ENCODE results near the gene A2M. TPM values are rescaled to one million over a fixed set of nuclear protein-coding genes. Genes with fewer than 3 reads are reported as not detected.

The A2M gene
- total RNA-seq, 1 experiment from 2014 or later = 1.9 TPM

- ATAC-seq = no peak
- ChIA-PET POLR2A (no interaction called here), CTCF (no interaction called here)
- Mint-ChIP-seq H3K27me3 (ENCODE audit: low read depth) (peaks cover 3% of the 10 kb centered on the region), H3K27ac (no peak overlapping the region), H3K4me1 (no peaks in the 10 kb centered on the region), H3K9me3 (no peaks in the 10 kb centered on the region), H3K4me3 (no peak overlapping the region), H3K36me3 (no peaks in the 10 kb centered on the region)
- no peak for DNase-seq (ENCODE audit: low spot score)
- no peak for TF ChIP-seq ERG (CRISPR knock-in tag; IDR thresholded peaks at IDR 0.05)
- TF ChIP-seq JAZF1 (CRISPR knock-in tag; IDR thresholded peaks at IDR 0.05) = no peak
- TF ChIP-seq FOXJ3 (CRISPR knock-in tag; IDR thresholded peaks at IDR 0.05; ENCODE audit: borderline replicate concordance) = no peak
- TF ChIP-seq SMAD3 (CRISPR knock-in tag; IDR thresholded peaks at IDR 0.05; ENCODE audit: borderline replicate concordance) = no peak
- TF ChIP-seq, protein P1, sequence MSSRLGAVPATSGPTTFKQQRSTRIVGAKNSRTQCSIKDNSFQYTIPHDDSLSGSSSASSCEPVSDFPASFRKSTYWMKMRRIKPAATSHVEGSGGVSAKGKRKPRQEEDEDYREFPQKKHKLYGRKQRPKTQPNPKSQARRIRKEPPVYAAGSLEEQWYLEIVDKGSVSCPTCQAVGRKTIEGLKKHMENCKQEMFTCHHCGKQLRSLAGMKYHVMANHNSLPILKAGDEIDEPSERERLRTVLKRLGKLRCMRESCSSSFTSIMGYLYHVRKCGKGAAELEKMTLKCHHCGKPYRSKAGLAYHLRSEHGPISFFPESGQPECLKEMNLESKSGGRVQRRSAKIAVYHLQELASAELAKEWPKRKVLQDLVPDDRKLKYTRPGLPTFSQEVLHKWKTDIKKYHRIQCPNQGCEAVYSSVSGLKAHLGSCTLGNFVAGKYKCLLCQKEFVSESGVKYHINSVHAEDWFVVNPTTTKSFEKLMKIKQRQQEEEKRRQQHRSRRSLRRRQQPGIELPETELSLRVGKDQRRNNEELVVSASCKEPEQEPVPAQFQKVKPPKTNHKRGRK (CRISPR knock-in tag; IDR thresholded peaks at IDR 0.05; ENCODE audit: borderline replicate concordance) = no peak
- no peak for TF ChIP-seq MYBL2 (CRISPR knock-in tag; IDR thresholded peaks at IDR 0.05)
- TF ChIP-seq STAT6 (CRISPR knock-in tag; conservative IDR thresholded peaks at IDR 0.05; ENCODE audit: low read depth) = no peak
- no peak for TF ChIP-seq ESRRA (CRISPR knock-in tag; IDR thresholded peaks at IDR 0.05; ENCODE audit: borderline replicate concordance)
- no peak for TF ChIP-seq ZNF396 (CRISPR knock-in tag; IDR thresholded peaks at IDR 0.05; ENCODE audit: borderline replicate concordance)
- TF ChIP-seq GTF2I (CRISPR knock-in tag; conservative IDR thresholded peaks at IDR 0.05) = no peak
- no peak for TF ChIP-seq NFE2L1 (CRISPR knock-in tag; IDR thresholded peaks at IDR 0.05)
- TF ChIP-seq, protein P2, sequence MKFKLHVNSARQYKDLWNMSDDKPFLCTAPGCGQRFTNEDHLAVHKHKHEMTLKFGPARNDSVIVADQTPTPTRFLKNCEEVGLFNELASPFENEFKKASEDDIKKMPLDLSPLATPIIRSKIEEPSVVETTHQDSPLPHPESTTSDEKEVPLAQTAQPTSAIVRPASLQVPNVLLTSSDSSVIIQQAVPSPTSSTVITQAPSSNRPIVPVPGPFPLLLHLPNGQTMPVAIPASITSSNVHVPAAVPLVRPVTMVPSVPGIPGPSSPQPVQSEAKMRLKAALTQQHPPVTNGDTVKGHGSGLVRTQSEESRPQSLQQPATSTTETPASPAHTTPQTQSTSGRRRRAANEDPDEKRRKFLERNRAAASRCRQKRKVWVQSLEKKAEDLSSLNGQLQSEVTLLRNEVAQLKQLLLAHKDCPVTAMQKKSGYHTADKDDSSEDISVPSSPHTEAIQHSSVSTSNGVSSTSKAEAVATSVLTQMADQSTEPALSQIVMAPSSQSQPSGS (CRISPR knock-in tag; IDR thresholded peaks at IDR 0.05; ENCODE audit: borderline replicate concordance, low read depth) = no peak
- TF ChIP-seq NFYB (CRISPR knock-in tag; conservative IDR thresholded peaks at IDR 0.05; ENCODE audit: low read depth) = no peak
- TF ChIP-seq CREM (CRISPR knock-in tag; IDR thresholded peaks at IDR 0.05) = no peak
- no peak for TF ChIP-seq NFATC4 (CRISPR knock-in tag; IDR thresholded peaks at IDR 0.05)
- TF ChIP-seq TEAD1 (CRISPR knock-in tag; IDR thresholded peaks at IDR 0.05) = no peak
- TF ChIP-seq, protein P3, sequence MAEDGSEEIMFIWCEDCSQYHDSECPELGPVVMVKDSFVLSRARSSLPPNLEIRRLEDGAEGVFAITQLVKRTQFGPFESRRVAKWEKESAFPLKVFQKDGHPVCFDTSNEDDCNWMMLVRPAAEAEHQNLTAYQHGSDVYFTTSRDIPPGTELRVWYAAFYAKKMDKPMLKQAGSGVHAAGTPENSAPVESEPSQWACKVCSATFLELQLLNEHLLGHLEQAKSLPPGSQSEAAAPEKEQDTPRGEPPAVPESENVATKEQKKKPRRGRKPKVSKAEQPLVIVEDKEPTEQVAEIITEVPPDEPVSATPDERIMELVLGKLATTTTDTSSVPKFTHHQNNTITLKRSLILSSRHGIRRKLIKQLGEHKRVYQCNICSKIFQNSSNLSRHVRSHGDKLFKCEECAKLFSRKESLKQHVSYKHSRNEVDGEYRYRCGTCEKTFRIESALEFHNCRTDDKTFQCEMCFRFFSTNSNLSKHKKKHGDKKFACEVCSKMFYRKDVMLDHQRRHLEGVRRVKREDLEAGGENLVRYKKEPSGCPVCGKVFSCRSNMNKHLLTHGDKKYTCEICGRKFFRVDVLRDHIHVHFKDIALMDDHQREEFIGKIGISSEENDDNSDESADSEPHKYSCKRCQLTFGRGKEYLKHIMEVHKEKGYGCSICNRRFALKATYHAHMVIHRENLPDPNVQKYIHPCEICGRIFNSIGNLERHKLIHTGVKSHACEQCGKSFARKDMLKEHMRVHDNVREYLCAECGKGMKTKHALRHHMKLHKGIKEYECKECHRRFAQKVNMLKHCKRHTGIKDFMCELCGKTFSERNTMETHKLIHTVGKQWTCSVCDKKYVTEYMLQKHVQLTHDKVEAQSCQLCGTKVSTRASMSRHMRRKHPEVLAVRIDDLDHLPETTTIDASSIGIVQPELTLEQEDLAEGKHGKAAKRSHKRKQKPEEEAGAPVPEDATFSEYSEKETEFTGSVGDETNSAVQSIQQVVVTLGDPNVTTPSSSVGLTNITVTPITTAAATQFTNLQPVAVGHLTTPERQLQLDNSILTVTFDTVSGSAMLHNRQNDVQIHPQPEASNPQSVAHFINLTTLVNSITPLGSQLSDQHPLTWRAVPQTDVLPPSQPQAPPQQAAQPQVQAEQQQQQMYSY (CRISPR knock-in tag; IDR thresholded peaks at IDR 0.05) = no peak
- TF ChIP-seq SP1 (CRISPR knock-in tag; conservative IDR thresholded peaks at IDR 0.05) = no peak
Observed at GRCh38 chr12:9071518-9071917, 44.2 kb downstream of the A2M start.

Measured in WTC11 (cell line).